ENCODE data around the gene XPC.

Gene XPC

DNA sequence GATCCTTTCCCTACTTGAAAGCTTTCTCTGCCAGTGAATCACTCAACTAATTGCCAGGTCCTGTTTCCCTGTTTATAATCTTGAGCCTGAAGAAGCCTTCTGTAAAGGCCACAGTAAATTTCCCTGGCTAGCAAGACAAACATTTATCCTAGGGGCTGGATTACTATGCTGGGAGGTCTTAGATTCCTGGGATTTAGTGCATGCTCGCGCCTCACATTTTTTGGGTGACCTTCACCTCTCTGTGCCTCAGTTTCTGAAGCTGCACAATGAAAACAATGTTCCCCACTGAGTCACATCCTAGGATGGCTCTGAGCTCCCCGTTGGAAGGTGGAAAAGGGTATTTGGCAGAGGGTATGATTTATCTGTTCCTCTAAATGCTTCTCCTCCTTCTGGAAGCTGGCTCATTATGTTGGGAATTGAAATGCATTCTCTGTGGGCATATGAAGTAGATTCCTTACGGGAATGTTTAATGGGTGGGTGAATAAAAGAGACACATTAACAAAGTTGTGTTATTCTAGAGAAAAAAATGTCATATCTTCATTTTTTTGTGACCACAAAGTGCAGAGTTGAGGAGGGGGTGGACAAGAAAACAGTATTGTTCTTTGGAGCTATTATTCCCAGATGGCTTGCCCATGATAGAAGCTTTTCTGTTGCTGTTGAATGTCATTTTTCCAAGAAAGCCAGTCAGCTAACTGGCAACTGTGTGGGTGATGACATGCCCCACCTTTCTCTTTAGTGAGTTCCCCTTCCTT lies 32.6 kb upstream of the XPC start:
- Histone ChIP-seq H3K36me3 (no peaks in the 10 kb centered on the region), H3K4me3 (ENCODE audit: low read depth in 1 of 2, low read length in 1 of 2) (no peak overlapping the region), H3K27me3 (no peaks in the 10 kb centered on the region), H3K4me1 (ENCODE audit: control insufficient read depth in 1 of 2, insufficient read depth in 1 of 2, low read depth in 1 of 2, low read length in 1 of 2) (no peaks in the 10 kb centered on the region), H3K27ac (no peak overlapping the region), H3K9me3 (no peaks in the 10 kb centered on the region)
- no peak for TF ChIP-seq CTCF (IDR thresholded peaks at IDR 0.05)

- Histone ChIP-seq H3K4me1 (ENCODE audit: control insufficient read depth in 1 of 2, insufficient read depth in 1 of 2, low read depth in 1 of 2, low read length in 1 of 2) (no peaks in the 10 kb centered on the region), H3K27me3 (no peaks in the 10 kb centered on the region), H3K27ac (no peak overlapping the region), H3K4me3 (ENCODE audit: low read depth in 1 of 2, low read length in 1 of 2) (no peak overlapping the region), H3K36me3 (no peaks in the 10 kb centered on the region), H3K9me3 (no peaks in the 10 kb centered on the region)
- no peak for TF ChIP-seq CTCF (IDR thresholded peaks at IDR 0.05)
These were observed 31.9 kb upstream of the XPC start for GRCh38 chr3:14210290-14210688.

GRCh38 chr3:14209581-14210289 lies 31.3 kb upstream of the XPC start:
- TF ChIP-seq CTCF (IDR thresholded peaks at IDR 0.05), result no peak
- Histone ChIP-seq H3K9me3 (no peaks in the 10 kb centered on the region), H3K4me1 (ENCODE audit: control insufficient read depth in 1 of 2, insufficient read depth in 1 of 2, low read depth in 1 of 2, low read length in 1 of 2) (no peaks in the 10 kb centered on the region), H3K36me3 (no peaks in the 10 kb centered on the region), H3K4me3 (ENCODE audit: low read depth in 1 of 2, low read length in 1 of 2) (no peak overlapping the region), H3K27ac (no peak overlapping the region), H3K27me3 (no peaks in the 10 kb centered on the region)

- Histone ChIP-seq H3K27me3 (no peaks in the 10 kb centered on the region), H3K27ac (no peak overlapping the region), H3K4me3 (ENCODE audit: low read depth in 1 of 2, low read length in 1 of 2) (no peak overlapping the region), H3K36me3 (no peaks in the 10 kb centered on the region), H3K9me3 (no peaks in the 10 kb centered on the region), H3K4me1 (ENCODE audit: control insufficient read depth in 1 of 2, insufficient read depth in 1 of 2, low read depth in 1 of 2, low read length in 1 of 2) (no peaks in the 10 kb centered on the region)
- no peak for TF ChIP-seq CTCF (IDR thresholded peaks at IDR 0.05)
These were observed 30.6 kb upstream of the XPC start for GRCh38 chr3:14208977-14209394.

- no peak for TF ChIP-seq CTCF (IDR thresholded peaks at IDR 0.05)
- no peak overlapping the region for H3K27ac ChIP-seq
- H3K4me1 ChIP-seq (ENCODE audit: control insufficient read depth in 1 of 2, insufficient read depth in 1 of 2, low read depth in 1 of 2, low read length in 1 of 2), result peaks cover 3 to 6% of the 10 kb centered on the region in 2 experiments
These were observed 29.8 kb upstream of the XPC start for GRCh38 chr3:14208168-14208567.

More at GRCh38 chr3:14208168-14208567, 29.8 kb upstream of the XPC start:
- no peaks in the 10 kb centered on the region for H3K9me3 ChIP-seq
- H3K36me3 ChIP-seq, result no peaks in the 10 kb centered on the region
- H3K27me3 ChIP-seq, result no peaks in the 10 kb centered on the region
- no peak overlapping the region for H3K4me3 ChIP-seq (ENCODE audit: low read depth in 1 of 2, low read length in 1 of 2)

Data from neutrophil (primary cell).